HG03097 (cell line): ENCODE measurements around the gene SLC6A13.

ENCODE experiments used
- ATAC-seq: cut with Tn5 transposase; IDR thresholded peaks from one replicate; pipeline ENCODE4 v1.9.1; 2021; ENCODE audit not compliant: unreplicated experiment, low FRiP score

The SLC6A13 gene

DNA sequence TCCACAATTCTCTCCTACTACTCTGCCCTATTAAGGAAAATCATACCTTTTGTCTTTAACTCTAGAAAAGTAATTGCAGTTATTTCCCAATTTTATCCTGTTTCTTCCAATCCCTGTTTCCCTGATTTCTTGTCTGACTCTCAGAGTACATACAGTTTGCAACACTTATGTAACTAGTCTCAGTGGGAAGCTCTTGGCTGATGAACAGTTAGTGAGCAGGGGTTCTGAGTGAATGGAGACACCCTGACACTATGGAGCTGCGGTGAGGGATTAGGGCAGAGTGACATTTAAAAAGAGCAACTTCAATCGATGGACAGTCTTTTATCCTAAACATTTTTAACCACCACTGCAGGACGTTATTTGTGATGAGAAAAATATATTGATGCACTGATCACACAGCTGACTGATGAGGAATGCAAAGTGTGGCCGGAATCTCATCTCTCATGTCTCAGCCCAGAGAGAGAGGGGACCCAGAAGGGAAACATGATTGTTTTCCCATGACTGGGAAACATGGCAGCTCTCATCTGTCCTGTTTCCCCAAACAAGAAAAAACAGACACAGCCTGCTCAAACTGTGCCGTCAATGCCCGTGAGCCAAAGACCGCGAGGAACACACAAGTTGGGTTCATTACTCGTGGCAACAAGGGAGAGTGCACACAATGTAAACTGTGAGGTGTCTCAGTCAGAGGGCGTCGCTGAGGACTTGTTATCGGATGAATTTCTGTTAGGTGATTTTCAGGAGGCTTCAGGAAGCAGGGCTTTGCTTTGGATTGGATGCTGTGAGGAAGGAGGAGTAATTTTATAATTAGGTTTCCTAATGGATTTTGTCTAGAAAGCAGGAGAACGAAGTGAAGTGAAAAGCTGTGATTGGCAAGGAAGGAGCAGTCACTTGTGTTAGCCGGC lies 5.2 kb upstream of the SLC6A13 start:
- ATAC-seq, result no peak

- ATAC-seq, result no peak
Observed at GRCh38 chr12:265096-265495, 2.5 kb upstream of the SLC6A13 start.

GRCh38 chr12:264269-264668 lies 1.6 kb upstream of the SLC6A13 start:
- no peak for ATAC-seq

GRCh38 chr12:263574-263973 lies 938 bp upstream of the SLC6A13 start:
- ATAC-seq, result no peak

DNA sequence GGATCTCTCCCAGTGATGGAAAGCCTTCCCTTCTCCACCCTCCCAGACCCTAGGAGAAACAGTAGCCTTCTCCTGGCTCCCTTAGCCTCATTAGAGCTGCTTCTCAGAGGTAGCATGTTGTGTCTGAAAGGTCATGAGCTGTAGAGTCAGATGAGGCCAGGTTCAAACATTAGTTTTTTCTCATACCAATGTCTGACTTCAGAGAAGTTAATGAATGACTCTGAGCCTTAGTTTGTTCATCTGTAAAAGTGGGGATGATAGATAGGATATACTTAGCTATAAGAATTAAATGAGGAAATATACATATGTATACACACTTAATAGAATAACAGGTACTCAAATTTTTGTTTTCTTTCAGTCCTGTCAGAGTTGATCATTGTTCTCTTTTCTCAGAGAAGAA lies 523 bp downstream of the SLC6A13 start:
- no peak for ATAC-seq

- no peak for ATAC-seq
Observed at GRCh38 chr12:257521-258321, 4.9 kb downstream of the SLC6A13 start.

DNA sequence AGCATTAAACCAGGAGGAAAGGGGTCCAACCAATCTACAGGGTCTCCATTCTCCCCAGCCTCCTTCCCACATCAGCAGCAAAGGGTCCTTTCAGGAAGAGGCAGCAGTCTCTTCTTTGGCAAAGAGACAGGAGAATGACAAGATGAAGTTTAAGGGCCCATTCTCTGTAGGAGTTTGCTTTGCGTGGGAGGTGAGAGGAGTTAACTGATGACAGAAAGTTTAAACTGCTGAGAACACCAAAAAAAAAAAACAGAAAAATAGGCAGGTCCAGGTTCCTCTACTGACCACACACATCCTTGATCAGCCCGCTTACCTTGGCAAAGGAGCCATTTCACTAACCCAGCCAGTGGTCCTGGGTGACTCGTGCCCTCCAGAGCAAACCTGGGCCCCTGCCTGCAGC lies 5.7 kb downstream of the SLC6A13 start:
- no peak for ATAC-seq

- no peak for ATAC-seq
Observed at GRCh38 chr12:256225-256624, 6.4 kb downstream of the SLC6A13 start.

GRCh38 chr12:254912-255311 lies 7.7 kb downstream of the SLC6A13 start:
- ATAC-seq, result no peak

GRCh38 chr12:254039-254438 lies 8.6 kb downstream of the SLC6A13 start:
- no peak for ATAC-seq

- no peak for ATAC-seq
Observed at GRCh38 chr12:253116-253831, 9.4 kb downstream of the SLC6A13 start.

GRCh38 chr12:252636-253035 lies 10.0 kb downstream of the SLC6A13 start:
- ATAC-seq, result no peak

- no peak for ATAC-seq
Observed at GRCh38 chr12:247271-247670, 15.4 kb downstream of the SLC6A13 start.

DNA sequence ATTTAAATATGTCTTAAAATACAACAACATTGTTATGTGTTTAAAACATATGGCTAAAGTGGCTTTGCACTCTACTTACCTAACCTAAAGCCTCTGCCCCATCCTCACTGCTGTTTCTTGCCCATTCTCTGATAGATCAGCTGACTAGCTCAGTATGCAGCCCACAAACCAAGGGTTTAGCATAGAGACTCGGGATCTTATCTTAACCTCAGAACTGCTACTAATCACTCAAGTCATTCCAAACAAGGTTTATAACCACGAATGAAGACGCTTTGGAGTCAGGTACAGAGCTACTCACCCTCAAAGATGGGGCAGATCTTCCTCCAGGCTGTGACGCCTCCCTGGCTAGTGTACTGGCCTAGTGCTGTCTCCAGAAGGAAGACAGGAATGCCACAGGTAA lies 19.3 kb downstream of the SLC6A13 start:
- ATAC-seq, result no peak

DNA sequence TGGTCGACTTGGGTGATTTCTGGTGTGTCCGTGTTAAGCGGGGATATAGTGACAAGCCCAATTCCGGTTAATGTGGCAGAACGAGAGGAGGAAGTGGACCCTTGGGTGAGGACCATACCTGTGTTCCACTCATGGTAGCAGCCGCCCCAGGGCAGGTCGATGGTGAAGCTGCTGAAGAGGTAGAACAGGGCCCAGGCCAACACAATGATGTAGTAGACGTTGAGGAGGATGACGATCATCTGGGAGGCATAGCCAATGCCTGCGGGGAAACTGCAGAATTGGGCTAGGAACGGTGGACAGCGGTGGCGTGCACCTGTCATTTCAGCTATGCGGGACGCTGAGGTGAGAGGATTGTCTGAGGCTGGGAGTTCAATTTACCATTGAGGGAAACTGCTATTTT lies 20.1 kb downstream of the SLC6A13 start:
- no peak for ATAC-seq

DNA sequence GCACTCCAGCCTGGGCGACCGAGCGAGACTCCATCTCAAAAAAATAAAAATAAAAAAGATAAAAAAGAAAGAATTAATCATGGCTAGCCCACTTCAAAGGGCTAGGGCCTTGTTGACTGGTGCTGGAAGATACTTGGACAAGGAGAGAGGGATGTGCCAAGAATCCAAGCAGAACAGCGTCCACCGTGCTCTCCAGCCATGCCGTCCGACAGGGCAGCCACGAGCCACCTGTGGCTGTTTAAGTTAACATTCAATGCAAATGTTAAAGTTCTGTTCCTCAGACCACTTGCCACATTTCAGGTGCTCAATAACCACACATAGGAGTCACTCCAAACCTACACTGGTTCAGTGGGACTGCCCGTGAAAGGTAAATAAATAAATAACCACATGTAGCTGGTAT lies 21.4 kb downstream of the SLC6A13 start:
- ATAC-seq, result no peak

- ATAC-seq, result no peak
Observed at GRCh38 chr12:240566-240965, 22.1 kb downstream of the SLC6A13 start.

GRCh38 chr12:238736-239398 lies 23.8 kb downstream of the SLC6A13 start:
- no peak for ATAC-seq

DNA sequence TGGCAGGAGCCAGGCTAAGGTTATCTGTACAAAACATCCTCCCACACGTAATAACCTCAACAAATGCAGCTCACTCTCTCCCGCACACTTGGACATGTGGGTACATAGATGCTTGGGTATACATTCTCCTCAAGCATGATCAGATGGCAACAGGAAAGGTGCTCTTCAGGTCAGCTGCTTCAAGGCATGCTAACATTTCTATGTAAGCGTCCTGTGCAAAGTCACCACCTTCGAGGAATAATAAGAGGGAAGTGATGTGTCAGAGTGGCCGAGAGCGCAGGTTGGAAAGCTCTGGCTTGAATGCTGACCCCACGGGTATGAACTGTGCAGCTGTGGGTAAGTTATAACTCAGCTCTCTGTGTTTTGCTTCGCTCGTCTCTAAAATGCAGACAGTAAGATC lies 24.5 kb downstream of the SLC6A13 start:
- no peak for ATAC-seq

- ATAC-seq, result no peak
Observed at GRCh38 chr12:237026-237815, 25.4 kb downstream of the SLC6A13 start.
